HepG2 (cell line): ENCODE measurements around the gene NUDT1. TPM values are rescaled to one million over a fixed set of nuclear protein-coding genes. Genes with fewer than 3 reads are reported as not detected.

ENCODE experiments used
- ATAC-seq: fragments of 200-7000 bp; cut with Tn5 transposase; 3 replicates; pipeline ENCODE4 v1.9.1; 2020; ENCODE audit warnings: mild to moderate bottlenecking, moderate library complexity
- BruUV-seq: library from RNA; stranded (reverse); fragments of 400-500 nt; replicated peaks from 2 replicates; lab custom pipeline; 2021; lab: Mats Ljungman, UMichigan
- CTCF ChIA-PET: fragments of 300-600 bp; formaldehyde crosslinking; extraction: SDS; loops from one replicate; lab custom pipeline; 2021; ENCODE audit warnings: low total read pairs, inconsistent platforms, low intra/inter-chr PET ratio; lab: Yijun Ruan, JAX
- POLR2A ChIA-PET: fragments of 350-600 bp; sonication (Branson Sonifier 250); formaldehyde crosslinking; loops from one replicate; lab custom pipeline; 2020; ENCODE audit warnings: antibody characterized with exemption, inconsistent platforms; lab: Yijun Ruan, JAX
- DNase-seq: peaks from one replicate; pipeline ENCODE4 v3.0.0-alpha.2; 2015; ENCODE audit warnings: low spot score
- FAIRE-seq: peaks from 3 replicates; lab custom pipeline; 2011; peaks lifted over from hg19 to GRCh38; lab: Jason Lieb, UNC
- H2AFZ ChIP-seq: one replicate; pipeline ENCODE4 v1.6.1; 2011; ENCODE audit warnings: low read length, inconsistent platforms
- H3K27ac ChIP-seq: fragments of 300-600 bp; 3 replicates; pipeline ENCODE4 v1.8.0; 2011; ENCODE audit warnings: mixed run types, mild to moderate bottlenecking, mixed read lengths, low read length, inconsistent platforms; ENCODE audit not compliant: insufficient read depth; ENCODE audit errors: extremely low read length
- H3K27me3 ChIP-seq, 2 experiments: fragments of 200-600 bp in 1 of 2; 2 replicates in 1 of 2; 3 replicates in 1 of 2; pipeline versions ENCODE4 v1.6.0 to v1.8.0; 2011; ENCODE audit warnings: low read length in 2 of 2, mild to moderate bottlenecking in 2 of 2, moderate library complexity in 2 of 2, inconsistent platforms in 1 of 2; ENCODE audit not compliant: insufficient read depth in 2 of 2, control insufficient read depth in 1 of 2
- H3K36me3 ChIP-seq, 2 experiments: fragments of 200-600 bp in 1 of 2; replicated peaks in 1 of 2; 2 replicates in 1 of 2; 3 replicates in 1 of 2; pipeline versions ENCODE4 v1.5.1 to v1.8.0; 2011; ENCODE audit warnings: low read length in 2 of 2, inconsistent platforms in 1 of 2; ENCODE audit not compliant: insufficient read depth in 2 of 2, control insufficient read depth in 1 of 2
- H3K4me1 ChIP-seq: 2 replicates; pipeline ENCODE4 v1.5.1; 2012; ENCODE audit warnings: low read length, inconsistent platforms; ENCODE audit not compliant: insufficient read depth
- H3K4me2 ChIP-seq: 2 replicates; pipeline ENCODE4 v1.6.0; 2011; ENCODE audit warnings: low read depth, low read length, inconsistent platforms
- H3K4me3 ChIP-seq, 3 experiments: fragments of 200-600 bp in 1 of 3; sonication (generic), shearing (Covaris generic) in 1 of 3; replicated peaks in 1 of 3; 2 replicates each; pipeline ENCODE4 v1.5.1; 2011 to 2016; ENCODE audit warnings: low read length in 3 of 3, inconsistent platforms in 2 of 3, low read depth in 2 of 3, mild to moderate bottlenecking in 2 of 3, control low read depth in 1 of 3, mixed read lengths in 1 of 3; ENCODE audit not compliant: insufficient read depth in 1 of 3
- H3K79me2 ChIP-seq: one replicate; pipeline ENCODE4 v1.6.1; 2011; ENCODE audit warnings: low read length, inconsistent platforms; ENCODE audit not compliant: insufficient read depth
- H3K9ac ChIP-seq: 2 replicates; pipeline ENCODE4 v1.6.0; 2011; ENCODE audit warnings: mild to moderate bottlenecking, low read depth, low read length, inconsistent platforms; ENCODE audit not compliant: insufficient read depth
- H3K9me3 ChIP-seq: 2 replicates; pipeline ENCODE4 v1.5.1; 2012; ENCODE audit warnings: mild to moderate bottlenecking, low read length
- H4K20me1 ChIP-seq: 2 replicates; pipeline ENCODE4 v1.6.0; 2011; ENCODE audit warnings: inconsistent platforms, mild to moderate bottlenecking, low read length, moderate library complexity; ENCODE audit not compliant: insufficient read depth
- CAMTA2 ChIP-seq: sonication (generic); formaldehyde crosslinking; IDR thresholded peaks from 2 replicates; pipeline ENCODE4 v1.4.0; 2020; ENCODE audit warnings: mild to moderate bottlenecking, missing genetic modification reagents, borderline replicate concordance
- HES4 ChIP-seq: sonication (generic); formaldehyde crosslinking; IDR thresholded peaks from 2 replicates; pipeline ENCODE4 v1.9.0; 2021; ENCODE audit warnings: mild to moderate bottlenecking, missing genetic modification reagents, borderline replicate concordance
- MAX ChIP-seq: IDR thresholded peaks from 2 replicates; pipeline ENCODE4 v1.6.1; 2012; ENCODE audit warnings: inconsistent platforms
- NCOA2 ChIP-seq: sonication (generic); formaldehyde crosslinking; IDR thresholded peaks from 2 replicates; pipeline ENCODE4 v1.8.0; 2022; ENCODE audit warnings: inconsistent platforms
- PRDM15 ChIP-seq: sonication (generic); formaldehyde crosslinking; IDR thresholded peaks from 2 replicates; pipeline ENCODE4 v1.4.0; 2020; ENCODE audit warnings: missing genetic modification reagents
- ZMYM2 ChIP-seq: sonication (generic); formaldehyde crosslinking; IDR thresholded peaks from 2 replicates; pipeline ENCODE4 v1.8.0; 2022; ENCODE audit warnings: mild to moderate bottlenecking, missing genetic modification reagents
- ZNF556 ChIP-seq: sonication (generic); formaldehyde crosslinking; IDR thresholded peaks from 2 replicates; pipeline ENCODE4 v1.4.0; 2020; ENCODE audit warnings: mild to moderate bottlenecking, missing genetic modification reagents, borderline replicate concordance
- ZSCAN9 ChIP-seq: IDR thresholded peaks from 2 replicates; pipeline ENCODE4 v1.6.1; 2016; ENCODE audit warnings: borderline replicate concordance
- WGBS: methylation state at CpG from one replicate; pipeline ENCODE4 v1.1.6; 2017; ENCODE audit warnings: low lambda C conversion rate; 5-methylcytosine and 5-hydroxymethylcytosine counted together
- in situ Hi-C: cut with HindIII; loops from 2 replicates; pipeline ENCODE4 v1.10.0; 2017; ENCODE audit warnings: low pct_unique_long_range_greater_than_20kb; ENCODE audit not compliant: extremely low pct_ligation_motif_present
- intact Hi-C: fragments of 100-400 bp; cut with micrococcal nuclease; formaldehyde crosslinking; loops from one replicate; pipeline ENCODE4 v1.10.0; 2022; ENCODE audit not compliant: unreplicated experiment
- polyA plus RNA-seq, 8 experiments: library from polyadenylated mRNA; depleted of rRNA in 3 of 8; stranded (reverse) in 7 of 8; unstranded in 1 of 8; fragments of >200 nt; fragmentation: Illumina TruSeq in 4 of 8; extraction: Trizol in 4 of 8; gene quantifications; 2 replicates each; pipeline versions ENCODE4 v1.2.1 to v1.2.3, GENCODE V29; 2011 to 2016; ENCODE audit warnings: low read depth in 4 of 8, missing spikeins in 1 of 8, mixed read lengths in 1 of 8; ENCODE audit not compliant: insufficient read depth in 1 of 8
- total RNA-seq, 5 experiments: library from RNA; depleted of rRNA; stranded (reverse); fragments of >200 nt; fragmentation: Illumina TruSeq; extraction: Trizol; gene quantifications; 2 replicates each; pipeline ENCODE4 v1.2.3, GENCODE V29; 2016; ENCODE audit warnings: low read depth in 1 of 5

The NUDT1 gene
- total and polyA plus RNA-seq, 2 of the 13 experiments (the other 11 are each of a cell fraction or from before 2014, with no cell fraction given), result 9.1 to 26.8 TPM

- no peaks in the 10 kb centered on the region for H3K79me2 ChIP-seq
- H3K9ac ChIP-seq, result no peak overlapping the region
- no peak for DNase-seq
- no peak for FAIRE-seq
- no peak overlapping the region for H3K4me2 ChIP-seq
- intact Hi-C loops (no loop called here), in situ Hi-C loops (loop anchor here (10.0 kb wide), 1 partner anchor 49 kb away; no protein-coding TSS in a partner anchor)
- H3K4me1 ChIP-seq, result no peaks in the 10 kb centered on the region
- H3K27ac ChIP-seq, result no peak overlapping the region
- 95% methylated on average over 29 of the region's 33 CpGs for WGBS
- peaks cover 6 to 27% of the 10 kb centered on the region in 2 experiments; a peak in 3 of 5 replicates for H3K36me3 ChIP-seq
- H4K20me1 ChIP-seq, result no peaks in the 10 kb centered on the region
- H3K9me3 ChIP-seq, result no peaks in the 10 kb centered on the region
- no peaks in the 10 kb centered on the region for H3K27me3 ChIP-seq
- POLR2A ChIA-PET, result no interaction called here
- BruUV-seq, result no TSS peak
- no peak overlapping the region for H3K4me3 ChIP-seq
- H2AFZ ChIP-seq, result no peak overlapping the region
- ATAC-seq, result no peak
- CTCF ChIA-PET, result no interaction called here
- TF ChIP-seq ZMYM2 (CRISPR knock-in tag), result no peak
- no peak for TF ChIP-seq ZNF556 (CRISPR knock-in tag)
- no peak for TF ChIP-seq HES4 (CRISPR knock-in tag)
- TF ChIP-seq MAX, result no peak
Measured at GRCh38 chr7:2255145-2256139, 13.4 kb downstream of the NUDT1 start.

- Histone ChIP-seq H3K27me3 (no peaks in the 10 kb centered on the region), H3K79me2 (no peaks in the 10 kb centered on the region), H2AFZ (no peak overlapping the region), H3K36me3 (peaks cover 6 to 32% of the 10 kb centered on the region in 2 experiments; a peak in 3 of 5 replicates), H3K4me1 (no peaks in the 10 kb centered on the region), H3K4me2 (no peak overlapping the region), H3K9ac (no peak overlapping the region)
- intact Hi-C loops (no loop called here), in situ Hi-C loops (loop anchor here (10.0 kb wide), 1 partner anchor 48 kb away; no protein-coding TSS in a partner anchor)
- FAIRE-seq, result no peak
- ChIA-PET CTCF (no interaction called here), POLR2A (no interaction called here)
- ATAC-seq, result no peak
- no peak for DNase-seq
- TF ChIP-seq CAMTA2, result no peak
- no peak for TF ChIP-seq NCOA2 (CRISPR knock-in tag)
- no peak for TF ChIP-seq PRDM15
- TF ChIP-seq ZSCAN9 (CRISPR knock-in tag), result no peak
- TF ChIP-seq, all 625 proteins: peak for 0
- 97% methylated on average over 32 of the region's 44 CpGs for WGBS
- Histone ChIP-seq H3K27ac (no peak overlapping the region), H3K9me3 (no peaks in the 10 kb centered on the region), H4K20me1 (no peaks in the 10 kb centered on the region), H3K4me3 (no peak overlapping the region)
- no TSS peak for BruUV-seq
Measured at GRCh38 chr7:2256306-2257045, 14.4 kb downstream of the NUDT1 start.
